HG02571 (cell line): ENCODE data around the gene DCAF12L2.
"Not testable (repeated sequence)": the region's sequence is repeated elsewhere in the genome, so short reads cannot be mapped to it uniquely, and the experiment has no call there.

Experiments
- ATAC-seq: cut with Tn5 transposase; IDR thresholded peaks from one replicate; pipeline ENCODE4 v1.9.1; 2021; ENCODE audit warnings: mild to moderate bottlenecking, moderate library complexity; ENCODE audit not compliant: unreplicated experiment

DCAF12L2 gene

DNA sequence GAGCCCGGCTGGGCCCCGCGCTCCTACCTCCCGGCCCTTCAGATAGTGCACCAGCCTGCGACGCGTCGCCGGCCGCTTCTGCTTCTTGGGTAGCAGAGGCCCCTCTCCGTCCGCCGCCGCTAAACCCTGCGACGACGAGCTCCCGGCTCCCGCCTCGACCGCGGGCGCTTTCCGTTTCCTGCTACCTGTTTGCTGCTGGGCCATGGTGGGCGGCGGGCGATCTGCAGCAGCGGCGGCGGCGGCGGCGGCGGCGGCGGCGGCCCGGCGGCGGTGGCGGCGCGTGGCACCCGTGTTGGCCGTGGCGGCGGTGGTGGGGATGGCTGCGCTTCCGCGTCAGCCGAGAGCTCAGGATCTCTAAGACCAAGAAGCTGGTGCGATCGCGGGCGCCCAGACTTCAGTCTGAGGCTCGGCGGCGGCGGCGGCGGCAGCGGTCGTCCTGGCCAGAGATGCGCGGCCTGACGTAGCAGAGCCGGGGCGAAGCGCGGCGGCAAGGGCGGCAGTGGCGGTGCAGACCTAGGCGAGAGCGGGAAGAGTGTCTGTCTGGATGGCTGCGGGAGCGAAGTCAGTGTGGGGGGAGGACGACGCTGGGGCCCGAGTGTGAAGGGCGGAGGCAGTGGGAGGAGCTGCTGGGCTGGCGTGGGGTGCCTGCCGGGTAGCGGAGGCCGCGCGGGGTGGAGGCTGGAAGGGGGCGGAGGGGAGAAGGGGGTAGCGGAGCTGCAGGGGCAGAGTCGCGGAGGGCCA is at the start of gene DCAF12L2:
Gene DCAF12L2 (minus strand): TSS at position 569 of the 741 bp plus-strand sequence. CDS start 365 bp downstream, at position 204.
- no peak for ATAC-seq

DNA sequence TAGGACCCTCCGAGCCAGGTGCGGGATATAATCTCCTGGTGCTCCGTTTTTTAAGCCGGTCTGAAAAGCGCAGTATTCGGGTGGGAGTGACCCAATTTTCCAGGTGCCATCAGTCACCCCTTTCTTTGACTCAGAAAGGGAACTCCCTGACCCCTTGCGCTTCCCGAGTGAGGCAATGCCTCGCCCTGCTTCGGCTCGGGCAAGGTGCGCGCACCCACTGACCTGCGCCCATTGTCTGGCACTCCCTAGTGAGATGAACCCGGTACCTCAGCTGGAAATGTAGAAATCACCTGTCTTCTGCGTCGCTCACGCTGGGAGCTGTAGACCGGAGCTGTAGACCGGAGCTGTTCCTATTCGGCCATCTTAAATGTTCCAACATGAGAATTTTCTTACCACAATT is 24.8 kb upstream of the DCAF12L2 start:
- not testable (repeated sequence) for ATAC-seq

DNA sequence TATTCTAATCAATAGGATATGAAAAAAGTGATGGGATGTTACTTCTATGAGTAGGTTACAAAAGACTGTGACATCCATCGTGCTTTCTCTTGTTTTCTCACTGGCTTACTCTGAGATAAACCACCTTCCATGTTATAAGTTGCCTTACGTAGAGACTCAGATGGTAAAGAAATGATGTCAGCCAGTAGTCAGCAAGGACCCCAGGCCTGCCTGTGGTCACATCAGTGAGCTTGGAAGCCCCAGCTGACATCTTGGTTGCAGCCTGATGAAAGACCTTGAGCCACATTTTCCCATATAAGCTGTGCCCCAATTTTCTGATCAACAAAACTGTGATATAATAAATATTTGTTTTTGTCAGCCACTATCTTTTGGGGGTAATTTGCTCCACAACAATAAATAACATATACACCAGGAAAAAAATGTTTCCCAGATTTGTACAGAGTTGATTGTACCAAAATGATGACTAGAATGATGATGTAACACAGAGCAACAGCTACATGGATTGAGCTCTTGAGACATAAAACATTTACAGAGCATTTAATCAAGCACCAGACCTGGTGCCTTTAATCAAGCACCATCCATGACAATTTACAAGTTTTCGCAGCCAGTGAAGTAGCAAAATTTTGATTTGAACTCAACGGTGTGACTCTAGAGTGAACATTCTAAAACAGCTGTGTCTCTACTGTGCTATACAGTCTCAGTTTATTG is 11.2 kb upstream of the DCAF12L2 start:
- ATAC-seq = no peak

DNA sequence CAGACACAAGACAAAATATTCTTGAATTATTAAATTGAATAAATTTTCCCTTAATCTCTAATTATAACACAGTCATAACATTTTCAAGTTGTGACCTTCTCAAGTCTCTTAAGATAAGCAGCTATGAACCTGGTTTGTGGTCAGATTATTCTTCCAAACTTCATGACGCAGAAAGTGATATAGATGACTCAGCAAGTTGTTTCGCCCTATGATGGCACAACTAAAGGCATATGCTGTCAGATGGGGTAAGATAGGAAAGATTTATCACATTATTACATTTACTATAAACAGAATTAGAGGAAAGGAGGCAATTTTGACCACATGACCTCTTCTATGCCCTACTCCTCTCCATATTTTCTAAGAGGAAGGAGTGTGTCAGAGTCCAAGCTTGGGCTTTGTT is 4.6 kb upstream of the DCAF12L2 start:
- no peak for ATAC-seq

DNA sequence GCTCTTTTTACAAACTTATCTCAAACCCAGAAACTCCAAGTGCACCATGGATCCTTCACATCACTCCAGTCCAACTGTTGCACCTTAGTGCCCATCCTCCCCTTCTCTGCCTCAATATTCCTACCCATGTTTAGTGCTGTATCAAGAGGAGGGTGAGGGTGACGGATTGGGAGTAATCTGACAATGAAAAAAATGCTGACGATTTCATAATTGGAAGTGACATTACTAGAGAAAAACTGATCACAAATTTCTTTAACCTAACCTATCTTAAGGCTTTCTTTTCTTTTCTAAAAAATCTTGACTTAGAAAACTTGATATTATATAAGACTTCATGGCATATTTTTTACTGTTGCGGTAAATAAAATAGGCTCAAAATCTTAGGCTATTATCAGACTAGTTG is 1.5 kb upstream of the DCAF12L2 start:
- no peak for ATAC-seq

DNA sequence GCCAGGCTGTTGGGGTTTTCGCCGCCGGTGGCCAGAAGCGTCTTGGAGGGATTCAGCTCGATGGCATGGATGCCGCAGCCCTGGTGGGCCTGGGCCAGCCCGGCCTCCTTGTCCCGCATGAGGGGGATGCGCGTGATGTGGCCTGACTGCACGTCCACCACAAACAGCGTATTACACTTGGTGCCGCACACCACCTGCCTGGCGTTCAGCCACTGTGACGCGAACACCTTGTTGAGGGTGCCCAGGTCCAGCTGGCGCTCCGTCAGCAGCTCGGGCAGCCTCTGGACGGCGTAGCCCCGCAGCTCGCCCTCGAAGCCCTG is 728 bp downstream of the DCAF12L2 start:
- ATAC-seq = no peak

DNA sequence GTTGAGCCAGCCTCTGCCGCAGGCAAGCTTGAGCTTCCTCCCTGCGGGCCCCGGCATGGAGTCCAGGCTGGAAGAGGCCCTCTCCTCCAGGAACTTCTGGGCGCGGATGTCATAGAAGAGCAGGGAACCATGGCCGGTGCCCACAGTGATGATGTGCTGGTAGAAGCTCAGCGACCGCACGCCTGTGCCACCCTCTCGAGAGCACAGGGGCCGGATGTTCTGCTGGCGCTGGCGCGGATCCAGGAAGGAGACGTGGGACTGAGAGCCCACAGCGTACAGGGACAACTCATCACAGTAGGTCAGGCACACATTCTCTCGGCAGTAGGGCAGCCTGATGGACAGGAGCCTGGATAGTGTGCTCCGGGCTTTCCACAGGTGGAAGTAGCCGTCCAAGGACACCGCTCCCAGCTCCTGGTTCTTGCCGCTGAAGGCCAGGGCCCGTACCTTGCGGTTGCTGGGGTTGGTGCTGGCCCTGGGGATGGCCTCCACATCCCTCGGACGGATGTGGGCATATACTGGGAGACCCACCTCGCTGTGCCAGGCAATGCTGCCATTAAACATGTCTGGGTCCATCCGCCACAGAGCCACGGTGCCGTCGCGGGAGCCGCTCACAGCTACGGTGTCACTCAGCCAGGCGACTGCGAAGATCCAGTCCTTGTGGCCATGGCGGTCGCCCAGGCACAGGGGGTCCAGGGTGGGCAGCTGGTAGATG is 1.2 kb downstream of the DCAF12L2 start:
- ATAC-seq = no peak

DNA sequence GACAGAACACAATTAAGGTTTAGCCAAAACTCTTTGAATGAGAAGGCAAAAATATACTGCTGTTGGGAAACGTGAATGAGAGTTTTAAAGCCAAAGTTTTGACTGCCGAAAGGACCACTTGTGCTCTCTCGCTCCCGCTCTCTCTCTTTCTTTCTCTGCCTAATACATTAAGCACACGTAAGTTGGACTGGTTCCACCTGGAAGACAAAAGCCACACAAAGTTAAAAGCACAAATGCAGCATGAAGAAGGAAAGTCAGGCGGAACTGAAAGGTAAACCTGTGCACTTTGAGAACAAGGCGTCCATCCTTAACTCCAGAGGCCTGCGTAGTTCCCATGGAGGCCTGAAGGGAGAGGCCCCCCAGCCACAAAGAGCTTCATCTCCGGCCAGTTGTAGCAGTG is 1.9 kb downstream of the DCAF12L2 start:
- ATAC-seq = no peak

DNA sequence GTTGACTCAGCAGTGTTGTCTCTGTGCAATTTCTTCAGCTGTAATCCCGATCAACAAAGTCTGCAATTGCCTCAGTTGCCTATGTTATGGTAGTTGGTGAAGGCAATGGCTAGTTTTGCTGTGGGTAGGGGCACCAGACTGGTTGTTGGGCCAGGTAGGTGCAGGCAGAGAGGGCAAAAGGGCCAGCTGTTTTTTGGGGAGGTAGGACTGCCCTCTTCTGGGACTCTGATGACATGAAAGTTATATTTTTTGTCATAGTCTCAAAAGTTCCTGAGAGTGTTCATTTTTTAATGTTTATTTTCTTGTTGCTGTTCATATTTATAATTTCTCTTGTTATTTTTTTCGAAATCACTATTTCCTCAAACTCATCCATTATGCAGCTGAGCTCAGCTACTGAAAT is 25.1 kb downstream of the DCAF12L2 start:
- ATAC-seq = no peak

DNA sequence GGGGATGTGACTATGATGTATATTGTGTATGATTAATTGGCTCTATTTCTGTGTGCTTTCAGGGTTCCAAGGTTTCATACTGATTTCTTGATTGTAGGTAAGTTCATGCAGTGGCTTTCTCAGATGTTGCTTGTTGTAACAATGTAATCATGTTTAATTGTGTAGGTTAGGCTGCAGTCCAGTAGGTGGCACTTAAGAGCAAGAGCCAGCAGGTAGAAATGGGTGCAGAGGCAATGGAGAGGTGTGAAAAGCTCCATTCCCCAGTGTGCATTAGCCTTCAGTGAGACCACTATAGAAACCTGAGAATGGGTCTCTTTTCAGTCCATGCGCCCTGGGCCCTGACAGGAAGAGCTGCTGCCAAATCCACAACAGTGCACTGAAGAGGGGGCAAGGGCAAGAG is 28.2 kb downstream of the DCAF12L2 start:
- ATAC-seq = no peak

DNA sequence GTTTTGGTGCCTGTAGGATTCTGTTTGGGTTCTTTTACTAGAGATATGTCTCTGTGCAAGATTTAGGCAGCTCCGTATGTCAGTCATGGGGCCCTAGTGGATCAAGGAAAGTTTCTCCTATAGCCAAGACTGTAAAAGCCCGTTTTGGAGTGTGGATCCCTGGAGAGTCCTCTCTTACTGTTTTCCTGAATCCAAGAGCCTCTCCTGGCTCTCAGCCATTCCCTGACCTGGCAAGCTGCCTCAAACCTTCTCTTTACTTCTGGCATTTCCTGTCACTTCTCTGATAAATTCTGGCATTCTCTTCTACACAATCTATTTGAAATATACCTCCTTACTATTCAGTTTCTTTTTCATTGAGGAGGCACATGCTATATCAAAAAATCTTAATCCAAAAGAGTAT is 41.4 kb downstream of the DCAF12L2 start:
- ATAC-seq = no peak
